Suprapubic skin (tissue), 4 donors: Measurements from ENCODE around the gene SH2D3C. TPM values are rescaled to one million over a fixed set of nuclear protein-coding genes. Genes with fewer than 3 reads are reported as not detected.

ENCODE experiments used
- DNase-seq, 2 donors: peaks; one replicate each; pipeline ENCODE4 v3.0.0-alpha.2; 2019; ENCODE audit warnings: low spot score in 2 of 2
- H3K27ac ChIP-seq: fragments of 200-600 bp; sonication (generic); one replicate; pipeline ENCODE4 v1.5.1; 2019
- H3K27me3 ChIP-seq: fragments of 200-600 bp; sonication (generic); one replicate; pipeline ENCODE4 v1.5.1; 2019
- H3K36me3 ChIP-seq: fragments of 200-600 bp; sonication (generic); one replicate; pipeline ENCODE4 v1.5.1; 2019
- H3K4me1 ChIP-seq: fragments of 200-600 bp; sonication (generic); one replicate; pipeline ENCODE4 v1.5.1; 2019
- H3K4me3 ChIP-seq: fragments of 200-600 bp; sonication (generic); one replicate; pipeline ENCODE4 v1.5.1; 2019; ENCODE audit warnings: mild to moderate bottlenecking
- H3K9me3 ChIP-seq: fragments of 200-600 bp; sonication (generic); one replicate; pipeline ENCODE4 v1.5.1; 2019
- CTCF ChIP-seq, 2 donors: fragments of 200-600 bp in 1 of 2; fragments of 450-650 bp in 1 of 2; sonication (generic) in 1 of 2; IDR thresholded peaks; one replicate each; pipeline ENCODE4 v1.5.1; 2016 to 2019; ENCODE audit warnings: antibody characterized with exemption in 2 of 2, mild to moderate bottlenecking in 1 of 2, moderate library complexity in 1 of 2
- EP300 ChIP-seq: sonication (generic); formaldehyde crosslinking; IDR thresholded peaks from one replicate; pipeline ENCODE4 v1.6.1; 2017; ENCODE audit warnings: antibody characterized with exemption
- POLR2A ChIP-seq, 2 donors: fragments of 450-650 bp; IDR thresholded peaks; one replicate each; pipeline ENCODE4 v1.6.1; 2017; ENCODE audit warnings: antibody characterized with exemption in 2 of 2, mild to moderate bottlenecking in 2 of 2, moderate library complexity in 2 of 2
- POLR2AphosphoS5 ChIP-seq, 3 donors: sonication (generic); formaldehyde crosslinking; IDR thresholded peaks; one replicate each; pipeline ENCODE4 v1.6.1; 2017; ENCODE audit warnings: antibody characterized with exemption in 3 of 3
- WGBS: methylation state at CpG from one replicate; pipeline ENCODE4 v1.1.5; 2018; 5-methylcytosine and 5-hydroxymethylcytosine counted together
- total RNA-seq, 4 donors: library from RNA; depleted of rRNA; stranded (reverse); fragments of >200 nt; gene quantifications; one replicate each; pipeline ENCODE4 v1.1.0, GENCODE V29; 2016

SH2D3C gene
- total RNA-seq, 4 donors from 2014 or later, result 3.4 to 8.9 (median 6.1) TPM

- H3K36me3 ChIP-seq, result peaks cover 79% of the 10 kb centered on the region
- no peak overlapping the region for H3K4me3 ChIP-seq
- no peak for DNase-seq
- 86% methylated on average over 10 of the region's 11 CpGs for WGBS
- H3K4me1 ChIP-seq, result peaks cover 2% of the 10 kb centered on the region
- H3K27ac ChIP-seq, result no peak overlapping the region
- TF ChIP-seq EP300 (no peak), POLR2A (IDR thresholded peaks at IDR 0.05) (no peak), POLR2AphosphoS5 (IDR thresholded peaks at IDR 0.05) (no peak), CTCF (IDR thresholded peaks at IDR 0.05) (no peak)
- no peaks in the 10 kb centered on the region for H3K27me3 ChIP-seq
- H3K9me3 ChIP-seq, result no peaks in the 10 kb centered on the region
Observed at GRCh38 chr9:127814619-127815511, 36.4 kb upstream of the SH2D3C start.

- Histone ChIP-seq H3K4me1 (peaks cover 10% of the 10 kb centered on the region), H3K9me3 (no peaks in the 10 kb centered on the region), H3K27me3 (no peaks in the 10 kb centered on the region), H3K36me3 (peaks cover 70% of the 10 kb centered on the region), H3K27ac (no peak overlapping the region), H3K4me3 (no peak overlapping the region)
- 76% methylated on average over 7 of the region's 9 CpGs for WGBS
- no peak for TF ChIP-seq POLR2AphosphoS5 (IDR thresholded peaks at IDR 0.05)
- no peak for TF ChIP-seq EP300
- no peak for DNase-seq
Observed at GRCh38 chr9:127813686-127814226, 35.3 kb upstream of the SH2D3C start.

GRCh38 chr9:127812936-127813675, 34.6 kb upstream of the SH2D3C start:
- no peak overlapping the region for H3K27ac ChIP-seq

GRCh38 chr9:127812011-127812410, 33.5 kb upstream of the SH2D3C start:
- no peak for DNase-seq
- Histone ChIP-seq H3K4me3 (no peak overlapping the region), H3K27ac (no peak overlapping the region), H3K36me3 (peaks cover 69% of the 10 kb centered on the region), H3K27me3 (no peaks in the 10 kb centered on the region), H3K9me3 (no peaks in the 10 kb centered on the region), H3K4me1 (peaks cover 10% of the 10 kb centered on the region)
- no peak for TF ChIP-seq POLR2AphosphoS5 (IDR thresholded peaks at IDR 0.05)
- TF ChIP-seq CTCF (IDR thresholded peaks at IDR 0.05), result no peak
- TF ChIP-seq POLR2A (IDR thresholded peaks at IDR 0.05), result no peak
- TF ChIP-seq EP300, result no peak
- WGBS, result 82% methylated on average over 6 of the region's 6 CpGs

More at GRCh38 chr9:127812936-127813675, 34.6 kb upstream of the SH2D3C start:
- Histone ChIP-seq H3K4me1 (peaks cover 10% of the 10 kb centered on the region), H3K36me3 (peaks cover 69% of the 10 kb centered on the region), H3K9me3 (no peaks in the 10 kb centered on the region), H3K27me3 (no peaks in the 10 kb centered on the region), H3K4me3 (no peak overlapping the region)
- no peak for DNase-seq
- TF ChIP-seq POLR2A (IDR thresholded peaks at IDR 0.05), result no peak
- no peak for TF ChIP-seq CTCF (IDR thresholded peaks at IDR 0.05)
- TF ChIP-seq EP300, result no peak
- no peak for TF ChIP-seq POLR2AphosphoS5 (IDR thresholded peaks at IDR 0.05)
- 93% methylated on average over 15 of the region's 19 CpGs for WGBS

- no peak overlapping the region for H3K27ac ChIP-seq
- TF ChIP-seq EP300 (no peak), CTCF (IDR thresholded peaks at IDR 0.05) (no peak), POLR2AphosphoS5 (IDR thresholded peaks at IDR 0.05) (no peak), POLR2A (IDR thresholded peaks at IDR 0.05) (no peak)
- peaks cover 65% of the 10 kb centered on the region for H3K36me3 ChIP-seq
Observed at GRCh38 chr9:127810378-127811187, 32.1 kb upstream of the SH2D3C start.

More at GRCh38 chr9:127810378-127811187, 32.1 kb upstream of the SH2D3C start:
- no peak for DNase-seq
- no peak overlapping the region for H3K4me3 ChIP-seq
- 98% methylated on average over 10 of the region's 10 CpGs for WGBS
- H3K9me3 ChIP-seq, result no peaks in the 10 kb centered on the region
- H3K27me3 ChIP-seq, result no peaks in the 10 kb centered on the region
- peaks cover 10% of the 10 kb centered on the region for H3K4me1 ChIP-seq
